Measurements from ENCODE around the gene ABR. TPM values are rescaled to one million over a fixed set of nuclear protein-coding genes. Genes with fewer than 3 reads are reported as not detected.

Gene ABR
- total RNA-seq, 1 donor from 2014 or later, result 59.7 TPM

GRCh38 chr17:1087381-1088241 is 92.2 kb downstream of the ABR start:
- Mint-ChIP-seq H3K27ac (ENCODE audit: unreplicated experiment) (no peak overlapping the region), H3K4me3 (no peak overlapping the region), H3K36me3 (ENCODE audit: low read depth) (peaks cover 3% of the 10 kb centered on the region), H3K4me1 (peaks cover 12% of the 10 kb centered on the region), H3K9me3 (no peaks in the 10 kb centered on the region), H3K27me3 (ENCODE audit: low read depth) (no peaks in the 10 kb centered on the region)
- TF ChIP-seq CTCF (conservative IDR thresholded peaks at IDR 0.05), result no peak
- peak; percentile 22 for DNase-seq (ENCODE audit: low read depth, low spot score)

- peak; percentile 17 for DNase-seq (ENCODE audit: low read depth, low spot score)
- Mint-ChIP-seq H3K27me3 (ENCODE audit: low read depth) (no peaks in the 10 kb centered on the region), H3K9me3 (no peaks in the 10 kb centered on the region), H3K4me1 (peaks cover 12% of the 10 kb centered on the region), H3K36me3 (ENCODE audit: low read depth) (peaks cover 3% of the 10 kb centered on the region), H3K4me3 (peak overlapping the region; percentile 49), H3K27ac (ENCODE audit: unreplicated experiment) (peak overlapping the region; percentile 95)
- TF ChIP-seq CTCF (conservative IDR thresholded peaks at IDR 0.05), result no peak
Observed at GRCh38 chr17:1083451-1084187, 96.2 kb downstream of the ABR start.

- TF ChIP-seq CTCF (conservative IDR thresholded peaks at IDR 0.05), result no peak
- H3K4me3 Mint-ChIP-seq, result no peak overlapping the region
- H3K27ac Mint-ChIP-seq (ENCODE audit: unreplicated experiment), result no peak overlapping the region
- H3K27me3 Mint-ChIP-seq (ENCODE audit: low read depth), result no peaks in the 10 kb centered on the region
- H3K36me3 Mint-ChIP-seq (ENCODE audit: low read depth), result peaks cover 3% of the 10 kb centered on the region
- H3K4me1 Mint-ChIP-seq, result peaks cover 12% of the 10 kb centered on the region
- no peak for DNase-seq (ENCODE audit: low read depth, low spot score)
- H3K9me3 Mint-ChIP-seq, result no peaks in the 10 kb centered on the region
Observed at GRCh38 chr17:1082579-1082978, 97.2 kb downstream of the ABR start.

GRCh38 chr17:1078831-1079561 is 100.8 kb downstream of the ABR start:
- Mint-ChIP-seq H3K27ac (ENCODE audit: unreplicated experiment) (no peak overlapping the region), H3K4me3 (no peak overlapping the region), H3K9me3 (no peaks in the 10 kb centered on the region), H3K27me3 (ENCODE audit: low read depth) (no peaks in the 10 kb centered on the region), H3K36me3 (ENCODE audit: low read depth) (peaks cover 3% of the 10 kb centered on the region), H3K4me1 (peaks cover 8% of the 10 kb centered on the region)
- DNase-seq (ENCODE audit: low read depth, low spot score), result no peak
- no peak for TF ChIP-seq CTCF (conservative IDR thresholded peaks at IDR 0.05)

GRCh38 chr17:1077986-1078711 is 101.6 kb downstream of the ABR start:
- Mint-ChIP-seq H3K4me3 (no peak overlapping the region), H3K9me3 (no peaks in the 10 kb centered on the region), H3K4me1 (no peaks in the 10 kb centered on the region), H3K36me3 (ENCODE audit: low read depth) (no peaks in the 10 kb centered on the region), H3K27me3 (ENCODE audit: low read depth) (no peaks in the 10 kb centered on the region), H3K27ac (ENCODE audit: unreplicated experiment) (no peak overlapping the region)
- TF ChIP-seq CTCF (conservative IDR thresholded peaks at IDR 0.05), result no peak
- no peak for DNase-seq (ENCODE audit: low read depth, low spot score)
